ENCODE data around the gene DMD.

DNA sequence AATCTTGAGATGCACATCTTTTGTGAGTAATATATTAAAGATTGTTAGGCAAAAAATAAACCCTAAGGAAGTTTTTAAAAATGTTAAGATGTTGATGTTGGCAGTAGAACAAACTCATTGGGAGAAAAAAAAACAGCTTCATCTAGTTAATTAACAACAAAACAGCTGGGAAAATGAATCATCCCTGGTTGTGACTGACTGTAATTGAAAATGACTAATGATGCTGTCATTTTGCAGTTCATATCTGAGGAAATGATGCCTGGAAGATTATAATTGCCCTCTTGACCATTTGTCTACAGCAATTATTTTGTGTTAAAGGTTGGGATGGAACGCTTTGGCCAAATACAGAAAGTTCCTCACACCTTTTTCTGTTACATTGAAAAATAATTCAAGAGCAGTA lies 1379.1 kb downstream of the DMD start:
- TF ChIP-seq POLR2AphosphoS5 (IDR thresholded peaks at IDR 0.05; ENCODE audit: low read depth, low read length) = no peak
- no peak for TF ChIP-seq POLR2A (IDR thresholded peaks at IDR 0.05; ENCODE audit: low read depth, low read length)
